GM21825 (cell line): ENCODE measurements around the gene SSH2.
"Not testable (repeated sequence)": the region's sequence is repeated elsewhere in the genome, so short reads cannot be mapped to it uniquely, and the experiment has no call there.

ENCODE experiments used
- ATAC-seq: cut with Tn5 transposase; IDR thresholded peaks from one replicate; pipeline ENCODE4 v1.9.1; 2021; ENCODE audit warnings: mild to moderate bottlenecking, moderate library complexity; ENCODE audit not compliant: unreplicated experiment

Gene SSH2

DNA sequence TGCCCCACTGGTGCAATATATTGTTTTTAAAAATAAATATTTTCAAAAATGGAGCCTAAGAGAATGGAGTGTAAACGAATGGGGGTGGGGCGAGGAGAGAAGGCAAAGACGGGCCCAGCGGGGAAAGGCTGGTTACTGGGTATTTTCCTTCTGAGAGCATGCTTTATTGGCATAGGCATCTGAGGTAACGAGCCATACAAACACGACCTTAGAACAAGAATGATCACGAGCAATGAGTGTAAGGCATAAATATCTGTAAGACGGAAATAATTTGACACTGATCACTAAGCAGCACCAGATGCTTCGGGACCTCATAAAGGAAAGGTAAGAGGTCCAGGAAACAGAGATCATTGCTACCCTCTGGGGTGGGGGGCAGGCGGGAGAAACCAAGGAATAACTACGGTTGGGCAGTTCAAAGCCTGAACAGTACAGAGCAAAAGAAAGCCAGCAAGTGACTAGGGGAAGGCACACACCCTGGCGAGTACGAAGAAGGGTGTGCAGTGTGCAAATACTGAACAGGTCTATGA lies 959 bp downstream of the SSH2 start:
- no peak for ATAC-seq

DNA sequence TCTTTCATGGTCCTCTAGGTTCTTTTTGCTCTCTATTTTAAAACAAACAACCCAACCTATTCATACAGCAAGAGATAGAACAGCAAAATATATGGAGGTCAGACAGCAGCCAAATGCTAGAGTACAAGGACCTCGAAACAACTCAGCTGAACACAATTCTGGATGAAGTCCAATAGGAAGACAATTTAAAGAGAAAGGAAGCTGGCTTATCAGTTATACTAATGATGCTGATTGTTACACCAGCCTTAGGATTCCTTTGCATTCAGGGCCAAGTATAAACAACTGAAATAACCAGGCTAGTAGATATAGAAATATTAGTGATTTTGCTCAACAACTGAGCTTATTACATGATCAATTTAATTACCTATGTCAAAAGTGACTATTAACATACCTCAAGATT lies 2.5 kb downstream of the SSH2 start:
- ATAC-seq: no peak

DNA sequence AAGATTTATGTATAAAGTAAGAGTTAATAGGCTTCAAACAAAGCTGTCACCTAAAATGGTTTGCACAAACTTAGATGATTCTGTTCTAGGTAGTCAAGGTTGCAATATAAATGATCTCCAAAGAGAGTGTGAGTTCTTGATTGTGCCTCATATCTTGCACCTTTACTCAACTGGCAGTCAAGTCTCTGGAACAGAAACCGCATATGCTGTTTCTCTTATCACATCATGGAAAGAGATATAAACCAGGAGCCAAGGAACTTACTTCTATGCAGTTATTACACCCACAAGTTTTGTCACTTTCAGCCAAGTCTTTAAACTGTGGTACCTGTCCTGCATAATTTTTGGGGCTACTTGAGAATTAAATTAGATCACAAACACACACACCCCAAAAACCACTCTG lies 5.2 kb downstream of the SSH2 start:
- ATAC-seq: no peak

DNA sequence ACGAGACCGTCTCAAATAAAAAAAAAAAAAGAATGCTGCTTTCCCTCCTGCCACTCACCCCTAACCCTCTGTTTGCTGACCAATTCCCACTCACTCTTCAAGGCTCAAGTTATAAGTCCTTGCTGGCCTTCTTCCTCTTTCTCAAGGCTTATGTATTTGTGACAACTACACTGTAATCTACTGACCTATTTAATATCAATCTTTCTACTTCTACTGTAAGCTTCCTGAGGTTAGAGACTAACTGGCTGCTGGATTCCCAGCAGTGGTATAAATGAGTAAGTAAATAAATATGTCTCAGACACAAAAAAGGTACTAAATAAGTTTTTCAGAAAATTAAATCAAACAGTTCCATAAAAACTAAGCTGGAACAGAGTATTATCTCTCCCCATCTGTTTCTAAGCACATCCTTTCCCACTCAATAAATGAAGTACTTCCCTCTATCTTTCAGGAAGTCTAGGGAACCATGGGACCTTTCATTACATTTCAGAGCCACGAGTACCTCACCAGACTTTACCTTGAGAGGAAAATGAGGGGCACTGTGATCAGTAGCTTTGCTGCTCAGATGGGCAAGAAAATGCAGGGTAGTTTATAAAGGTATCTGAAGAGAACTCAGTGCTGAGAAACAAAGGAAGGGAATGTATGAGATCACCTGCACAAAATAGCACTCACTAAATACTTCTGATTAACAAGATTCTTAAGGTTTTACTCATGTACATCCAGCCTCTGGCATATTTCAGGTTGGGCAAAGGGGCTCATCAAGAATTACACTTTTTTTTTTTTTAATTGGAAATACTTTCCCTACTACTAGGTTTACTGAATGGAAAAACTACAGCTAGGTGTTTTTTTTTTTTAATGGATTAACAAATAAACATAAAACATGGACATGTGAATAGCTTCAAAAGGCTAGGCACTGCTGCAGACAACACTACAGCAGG lies 10.8 kb downstream of the SSH2 start:
- no peak for ATAC-seq

DNA sequence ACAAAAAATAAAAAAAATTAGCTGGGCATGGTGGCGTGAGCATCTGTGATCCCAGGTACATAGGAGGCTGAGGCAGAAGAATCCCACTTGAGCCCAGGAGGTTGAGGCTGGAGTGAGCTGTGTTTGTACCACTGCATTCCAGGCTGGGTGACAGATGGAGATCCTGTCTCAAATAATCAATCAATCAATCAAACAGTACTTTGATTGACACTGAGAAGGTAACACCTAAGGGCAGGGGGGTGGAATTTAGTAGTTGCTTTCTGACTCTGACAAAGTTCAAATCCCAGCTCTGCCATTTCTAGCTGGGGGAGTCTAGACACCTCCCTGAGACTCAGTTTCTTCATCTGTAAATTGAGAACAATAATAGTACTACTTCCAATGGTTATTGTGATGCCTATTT lies 12.0 kb downstream of the SSH2 start:
- no peak for ATAC-seq

DNA sequence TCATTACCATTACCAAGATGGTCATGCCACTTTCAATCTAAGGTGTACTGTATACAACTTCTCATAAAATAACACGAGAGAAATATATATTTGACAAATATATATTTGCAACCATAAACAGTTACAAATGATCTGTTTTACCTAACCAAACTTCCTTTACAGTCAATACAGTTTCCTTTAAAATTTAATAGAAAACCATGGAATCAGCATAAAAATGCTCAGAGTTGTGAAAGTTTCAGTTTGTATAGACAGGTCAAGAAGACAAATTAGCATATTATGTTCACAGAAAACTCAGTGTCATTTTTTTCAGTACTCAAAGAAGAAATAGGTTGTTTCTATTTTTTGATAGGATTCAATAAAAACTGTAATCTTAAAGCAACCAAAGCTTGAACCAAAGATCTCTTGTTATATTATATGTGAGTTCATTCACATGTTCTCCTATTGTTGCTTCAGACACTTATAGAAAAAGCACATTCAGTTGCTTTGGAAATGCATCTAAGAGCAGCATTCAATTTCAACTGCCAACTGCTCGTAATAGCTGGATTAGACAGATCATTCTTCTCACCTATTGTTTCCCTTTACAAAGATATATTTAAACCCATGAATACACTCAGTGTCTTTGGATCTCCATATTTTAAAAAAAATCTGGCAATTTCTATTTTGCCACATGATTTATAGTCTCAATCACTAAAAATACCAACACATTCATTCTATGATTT lies 15.1 kb downstream of the SSH2 start:
- ATAC-seq: no peak

DNA sequence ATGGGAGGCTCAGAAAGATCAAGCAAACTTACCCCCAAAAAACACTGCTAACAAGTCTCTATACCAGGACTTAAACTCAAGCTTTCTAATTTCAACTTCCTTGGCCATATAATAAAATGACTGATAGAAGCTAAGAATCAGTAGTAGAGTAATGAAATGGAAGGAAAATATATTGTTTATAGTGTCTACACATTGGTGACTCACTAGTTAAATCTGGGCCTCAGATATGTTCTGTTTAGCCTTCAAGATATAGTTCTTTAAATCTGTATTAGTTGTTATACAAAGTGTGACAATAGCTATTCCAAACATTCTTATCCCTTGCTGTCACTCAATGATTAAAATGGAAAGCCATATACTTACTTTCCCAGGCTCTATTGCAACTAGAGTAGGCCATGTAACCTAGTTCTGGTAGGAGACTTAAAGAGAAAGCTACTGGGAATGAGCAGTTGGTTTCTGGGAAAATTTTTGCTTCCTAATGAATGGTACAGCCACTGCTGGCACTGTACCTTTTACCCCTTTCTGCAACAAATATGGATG lies 18.3 kb downstream of the SSH2 start:
- ATAC-seq: no peak

DNA sequence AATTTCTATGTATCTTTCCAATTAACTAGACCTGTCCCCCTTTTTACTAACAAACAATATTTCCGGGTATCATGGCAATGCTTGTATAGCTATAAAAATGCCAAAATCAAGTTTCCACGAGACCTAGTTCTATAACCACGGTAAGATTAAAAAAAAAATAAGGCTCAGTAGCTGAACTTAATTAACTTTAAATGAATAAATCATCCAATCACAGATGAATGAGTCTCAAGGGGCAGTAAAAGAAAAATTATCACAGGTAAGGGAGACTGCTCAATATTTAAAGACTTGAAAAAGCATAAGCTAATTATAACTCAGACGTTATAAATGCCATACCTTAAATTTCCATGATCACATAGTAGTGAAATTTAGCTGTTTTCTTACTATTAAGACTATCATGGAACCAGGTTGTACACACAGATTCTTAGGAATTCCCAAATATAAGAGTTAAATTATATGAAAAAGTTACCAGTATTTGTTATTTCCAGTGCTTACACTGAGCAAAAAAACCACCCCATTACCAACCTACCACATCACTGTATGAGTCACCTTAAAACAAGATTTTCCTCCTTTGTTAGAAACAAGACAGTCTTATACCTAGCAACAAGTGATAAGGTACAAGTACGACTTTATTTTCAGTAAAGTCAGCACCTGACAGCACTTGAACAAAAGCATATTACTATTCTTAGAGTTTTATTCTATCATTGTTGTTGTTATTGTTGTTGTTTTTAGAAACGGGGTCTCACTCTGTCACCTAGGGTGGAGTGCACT lies 20.6 kb downstream of the SSH2 start:
- ATAC-seq: no peak

DNA sequence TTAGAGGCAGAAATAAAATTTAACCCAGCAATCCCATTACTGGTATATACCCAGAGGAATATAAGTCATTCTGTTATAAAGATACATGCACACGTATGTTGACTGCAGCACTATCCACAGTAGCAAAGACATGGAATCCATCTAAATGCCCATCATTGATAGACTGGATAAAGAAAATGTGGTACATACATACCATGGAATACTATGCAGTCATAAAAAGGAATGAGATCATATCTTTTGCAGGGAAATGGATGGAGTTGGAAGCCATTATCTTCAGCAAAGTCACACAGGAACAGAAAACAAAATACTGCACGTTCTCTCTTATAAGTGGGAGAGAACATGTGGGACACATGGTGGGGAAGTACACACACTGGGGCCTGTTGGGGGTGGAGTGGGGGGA lies 23.1 kb downstream of the SSH2 start:
- ATAC-seq: no peak

DNA sequence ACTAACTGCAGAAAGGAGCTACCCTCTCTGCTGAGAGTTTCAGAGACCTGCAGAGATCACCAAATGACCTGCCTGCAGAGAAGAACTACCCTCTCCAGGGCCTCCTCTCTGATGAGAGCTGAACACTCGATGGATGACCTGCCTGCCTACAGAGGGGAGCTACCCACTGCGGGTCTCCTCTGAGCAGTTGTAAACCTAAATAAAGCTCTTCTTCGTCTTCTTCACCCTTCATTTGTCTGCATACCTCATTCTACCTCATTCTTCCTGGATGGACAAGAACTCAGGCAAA lies 24.2 kb downstream of the SSH2 start:
- no peak for ATAC-seq

DNA sequence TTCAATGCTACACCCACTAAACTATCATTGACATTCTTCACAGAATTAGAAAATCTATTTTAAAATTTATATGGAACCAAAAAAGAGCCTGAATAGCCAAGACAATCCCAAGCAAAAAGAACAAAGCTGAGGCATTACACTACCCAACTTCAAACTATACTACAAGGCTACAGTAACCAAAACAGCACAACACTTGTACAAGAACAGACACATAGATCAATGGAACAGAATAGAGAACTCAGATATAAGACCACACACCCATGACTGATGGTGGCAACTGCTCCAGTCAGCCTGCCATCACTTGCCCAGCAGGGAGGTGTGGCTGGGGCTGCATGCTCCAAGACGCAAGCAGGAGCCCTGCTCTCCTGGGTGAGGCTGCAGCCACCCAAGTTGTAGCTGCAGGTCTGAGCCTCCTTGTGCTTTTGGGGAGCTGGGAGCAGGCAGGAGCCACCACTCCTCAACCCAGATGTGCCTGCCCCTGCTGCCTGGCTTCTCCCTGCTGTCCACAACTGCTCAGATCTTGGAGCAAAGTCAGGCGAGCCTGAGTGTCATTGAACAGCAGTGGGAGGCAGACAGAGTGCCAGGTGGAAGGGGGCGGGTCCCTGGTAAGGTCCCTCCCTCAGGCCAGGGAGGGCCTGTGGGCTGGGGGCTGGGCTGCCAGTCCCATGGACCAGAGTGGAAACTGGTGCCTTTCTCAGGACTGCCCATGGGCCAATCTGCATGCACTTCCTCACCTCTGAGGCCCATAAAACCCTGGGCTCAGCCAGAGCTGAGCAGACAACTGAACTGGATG lies 24.7 kb downstream of the SSH2 start:
- no peak for ATAC-seq

DNA sequence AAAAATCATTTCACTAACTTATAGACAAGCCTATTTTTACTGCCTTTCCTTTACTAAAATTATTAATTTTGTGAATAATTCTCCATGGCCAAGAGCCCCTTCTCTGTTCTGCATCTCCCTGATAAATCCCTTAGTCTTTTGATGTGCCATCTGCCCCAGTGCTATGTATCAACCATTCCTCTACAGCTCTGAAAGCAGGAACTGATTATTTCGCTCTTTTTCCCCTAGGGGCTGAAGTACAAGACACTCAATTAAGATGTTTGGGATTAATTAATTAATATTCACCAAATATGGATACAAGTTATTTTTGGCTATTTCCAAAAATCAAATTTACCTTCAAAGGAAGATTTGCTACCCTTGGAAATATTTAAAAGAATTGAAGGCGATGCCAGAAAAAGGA lies 26.6 kb downstream of the SSH2 start:
- no peak for ATAC-seq

DNA sequence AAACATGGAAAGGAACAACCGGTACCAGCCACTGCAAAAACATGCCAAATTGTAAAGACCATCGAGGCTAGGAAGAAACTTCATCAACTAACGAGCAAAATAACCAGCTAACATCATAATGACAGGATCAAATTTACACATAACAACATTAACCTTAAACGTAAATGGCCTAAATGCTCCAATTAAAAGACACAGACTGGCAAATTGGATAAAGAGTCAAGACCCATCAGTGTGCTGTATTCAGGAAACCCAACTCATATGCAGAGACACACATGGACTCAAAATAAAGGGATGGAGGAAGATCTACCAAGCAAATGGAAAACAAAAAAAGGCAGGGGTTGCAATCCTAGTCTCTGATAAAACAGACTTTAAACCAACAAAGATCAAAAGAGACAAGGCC lies 32.9 kb downstream of the SSH2 start:
- not testable (repeated sequence) for ATAC-seq

DNA sequence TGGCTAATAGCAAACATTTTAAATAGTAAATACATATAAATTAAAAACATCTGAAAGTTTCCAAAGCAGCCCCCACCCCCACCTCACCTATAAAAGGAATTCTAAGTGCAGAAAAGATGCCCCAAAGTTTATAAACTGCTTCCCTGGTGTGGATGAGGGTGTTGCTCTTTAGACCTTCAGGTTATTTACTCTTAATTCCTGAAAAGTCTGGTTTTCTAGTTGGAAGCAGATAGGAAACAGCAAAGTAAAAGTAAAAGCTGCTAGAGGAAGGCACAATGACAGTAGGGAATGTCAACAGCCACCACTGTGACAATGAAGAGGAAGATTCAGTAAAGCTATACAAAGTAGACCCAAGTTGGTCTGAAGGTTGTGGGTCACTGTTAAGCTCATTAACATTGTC lies 37.8 kb downstream of the SSH2 start:
- ATAC-seq: no peak

DNA sequence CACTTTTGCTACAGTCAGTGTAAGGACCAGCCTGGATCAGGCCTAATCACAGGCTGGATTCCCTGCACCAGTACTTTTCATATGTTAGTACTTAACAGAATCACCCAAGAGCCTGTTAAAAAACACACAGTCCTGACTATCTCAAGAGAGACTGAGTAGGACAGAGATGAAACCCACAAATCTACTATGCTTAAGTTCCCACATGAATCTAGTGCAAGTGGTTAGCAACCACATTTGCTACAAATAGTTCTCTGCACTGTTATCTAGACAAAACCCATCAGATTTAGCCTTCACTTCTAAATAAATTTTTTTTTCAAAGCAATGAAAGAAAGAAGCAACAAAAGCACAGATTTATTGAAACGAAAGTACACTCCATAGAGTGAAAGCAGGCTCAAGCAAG lies 38.9 kb downstream of the SSH2 start:
- no peak for ATAC-seq

DNA sequence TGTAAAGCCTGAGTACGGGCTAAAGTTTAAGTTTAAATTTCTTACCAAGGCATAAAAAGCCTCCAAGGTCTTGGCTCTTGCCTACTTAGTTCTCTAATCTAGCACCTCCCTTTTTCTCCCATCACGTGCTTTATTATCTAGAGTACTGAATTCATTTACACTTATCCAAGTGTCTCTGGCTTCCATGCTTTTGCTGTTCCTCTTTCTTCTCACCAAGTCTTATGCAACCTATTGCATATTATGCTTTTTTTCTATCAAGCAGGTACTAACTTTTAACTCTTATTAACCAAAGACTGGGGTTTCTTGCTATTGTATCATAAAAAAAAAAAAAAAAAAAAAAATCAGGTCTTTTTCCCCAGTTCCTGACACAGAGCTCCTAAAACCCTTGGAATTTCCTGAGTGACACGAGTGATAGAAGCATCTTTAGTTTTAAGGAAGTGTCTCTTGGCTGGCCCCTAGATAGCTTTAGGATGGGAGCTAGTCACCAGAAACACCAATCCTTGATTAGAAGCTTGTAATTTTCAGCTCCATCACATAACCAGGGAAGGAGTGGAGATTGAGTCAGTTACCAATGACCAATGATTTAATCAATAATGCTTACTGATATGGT lies 44.9 kb downstream of the SSH2 start:
- ATAC-seq: no peak

DNA sequence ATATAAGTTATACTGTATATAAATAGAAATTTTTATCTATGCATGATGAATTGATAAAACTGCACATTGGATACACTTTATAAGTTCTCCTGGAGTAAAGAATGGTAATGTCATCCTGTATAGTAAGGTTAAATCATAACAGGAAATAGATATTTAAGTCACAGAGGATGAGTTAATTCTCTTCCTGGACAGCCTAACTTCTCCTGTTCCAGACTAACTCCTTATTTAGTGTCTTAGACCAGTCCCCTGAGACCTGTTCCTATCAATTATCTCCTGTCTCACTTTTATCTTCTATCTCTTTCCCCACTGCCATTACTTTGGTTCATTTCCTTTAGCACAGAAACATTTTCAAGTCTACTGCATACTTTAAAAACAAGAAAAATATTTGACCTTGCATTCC lies 46.5 kb downstream of the SSH2 start:
- no peak for ATAC-seq

DNA sequence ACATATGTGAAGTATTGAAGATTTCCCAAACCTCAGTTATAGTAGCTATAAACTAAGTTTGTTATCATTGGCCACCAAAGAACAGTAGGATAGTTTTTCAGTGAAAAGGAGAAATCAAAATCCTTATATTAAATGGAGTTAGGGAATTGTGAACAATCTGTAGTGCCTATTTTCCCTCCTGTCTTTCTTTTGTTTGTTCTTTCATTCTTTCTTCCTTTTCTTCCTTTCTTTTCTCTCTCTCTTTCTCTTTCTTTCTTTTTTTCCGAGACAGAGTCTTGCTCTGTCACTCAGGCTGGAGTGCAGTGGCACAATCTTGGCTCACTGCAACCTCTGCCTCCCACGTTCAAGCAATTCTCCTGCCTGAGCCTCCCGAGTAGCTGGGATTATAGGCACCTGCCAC lies 48.8 kb downstream of the SSH2 start:
- no peak for ATAC-seq

DNA sequence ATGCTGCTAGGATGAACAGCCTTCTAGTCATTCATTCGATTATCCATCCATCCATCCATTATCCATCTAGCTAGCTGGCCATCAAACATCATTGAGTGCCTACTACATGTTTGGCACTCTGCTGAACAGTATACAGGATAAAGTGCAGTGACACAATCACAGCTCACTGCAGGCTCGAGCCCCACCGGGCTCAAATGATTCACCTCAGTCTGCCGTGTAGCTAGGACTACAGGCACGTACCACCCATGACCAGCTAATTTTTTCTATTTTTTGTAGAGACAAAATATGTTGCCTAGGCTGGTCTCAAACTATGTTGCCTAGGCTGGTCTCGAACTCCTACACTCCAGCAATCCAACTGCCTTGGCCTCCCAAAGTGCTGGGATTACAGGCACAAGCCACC lies 50.0 kb downstream of the SSH2 start:
- ATAC-seq: no peak

DNA sequence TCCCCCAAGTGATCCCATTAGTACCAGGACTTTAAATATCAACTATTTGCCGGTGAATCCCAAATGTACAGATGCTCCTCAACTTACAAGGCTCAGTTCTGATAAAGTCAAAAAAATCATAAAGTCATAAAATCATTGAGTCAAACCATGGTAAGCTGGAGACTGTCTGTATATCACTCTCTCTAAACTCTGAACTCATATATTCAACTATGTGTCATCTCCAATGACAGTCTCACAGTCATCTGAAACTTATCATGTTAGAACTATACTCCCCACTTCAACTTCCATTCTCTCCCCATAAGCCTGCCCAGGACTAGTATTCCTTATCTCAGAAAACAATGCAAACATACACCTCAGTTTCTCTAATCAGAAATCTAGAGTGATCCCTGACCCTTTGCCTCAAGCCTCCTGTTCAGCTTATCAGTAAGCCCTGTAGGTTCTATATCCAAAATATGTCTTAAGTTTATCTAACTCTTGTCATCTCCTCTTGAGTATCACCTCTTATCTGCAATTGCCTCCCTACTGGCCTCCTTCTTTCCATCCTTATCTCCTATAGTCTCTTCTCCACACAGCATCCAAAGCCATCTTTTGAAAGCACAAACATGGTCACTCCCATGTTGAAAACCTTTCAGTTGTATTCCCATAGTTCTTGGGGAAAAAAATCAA lies 55.0 kb downstream of the SSH2 start:
- no peak for ATAC-seq
